ENCODE data around the gene PRCC.
A peak's percentile ranks its signal among the peaks of the same experiment; 100 is the strongest.
"Not testable (repeated sequence)": the region's sequence is repeated elsewhere in the genome, so short reads cannot be mapped to it uniquely, and the experiment has no call there.

The PRCC gene

GRCh38 chr1:156744344-156744743, 23.0 kb upstream of the PRCC start:
- DNase-seq (ENCODE audit: low spot score) = no peak

GRCh38 chr1:156744786-156745419, 22.4 kb upstream of the PRCC start:
- no peak for DNase-seq (ENCODE audit: low spot score)

DNA sequence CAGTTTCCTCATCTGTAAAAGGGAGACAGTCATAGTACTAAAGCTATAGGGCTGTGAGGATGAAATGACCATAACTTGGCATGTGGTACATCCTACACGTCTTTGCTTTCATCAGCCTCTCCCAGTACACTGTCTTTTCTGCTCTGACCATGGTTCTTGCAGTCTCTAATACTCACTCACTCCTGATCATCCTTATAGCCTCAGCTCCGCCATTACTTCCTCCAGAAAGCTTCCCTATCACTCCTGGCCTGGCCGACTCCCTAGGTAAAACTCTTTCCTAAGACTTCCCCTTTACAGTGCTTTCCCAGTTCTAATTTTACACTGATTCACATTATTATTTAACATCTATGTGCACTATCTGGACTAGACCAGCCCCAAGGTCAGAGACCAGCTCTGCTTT, 21.5 kb upstream of the PRCC start:
- no peak for DNase-seq (ENCODE audit: low spot score)

DNA sequence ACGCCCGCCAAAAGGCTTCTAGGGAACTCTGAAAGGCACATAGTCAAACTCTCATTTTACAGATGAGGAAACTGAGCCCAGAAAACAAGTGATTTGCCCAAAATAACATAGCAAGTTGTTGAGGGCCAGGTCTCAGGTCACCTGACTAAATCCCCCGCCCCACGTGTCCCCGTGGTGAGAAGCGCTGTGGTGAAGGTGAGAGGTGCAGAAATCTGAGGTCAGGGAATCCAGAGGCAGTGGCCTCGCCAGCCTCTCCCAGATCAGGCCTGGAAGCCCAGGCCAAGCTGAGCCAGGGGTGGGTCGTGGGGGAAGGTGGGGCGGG, 21.0 kb upstream of the PRCC start:
- DNase-seq (ENCODE audit: low spot score) = no peak

DNA sequence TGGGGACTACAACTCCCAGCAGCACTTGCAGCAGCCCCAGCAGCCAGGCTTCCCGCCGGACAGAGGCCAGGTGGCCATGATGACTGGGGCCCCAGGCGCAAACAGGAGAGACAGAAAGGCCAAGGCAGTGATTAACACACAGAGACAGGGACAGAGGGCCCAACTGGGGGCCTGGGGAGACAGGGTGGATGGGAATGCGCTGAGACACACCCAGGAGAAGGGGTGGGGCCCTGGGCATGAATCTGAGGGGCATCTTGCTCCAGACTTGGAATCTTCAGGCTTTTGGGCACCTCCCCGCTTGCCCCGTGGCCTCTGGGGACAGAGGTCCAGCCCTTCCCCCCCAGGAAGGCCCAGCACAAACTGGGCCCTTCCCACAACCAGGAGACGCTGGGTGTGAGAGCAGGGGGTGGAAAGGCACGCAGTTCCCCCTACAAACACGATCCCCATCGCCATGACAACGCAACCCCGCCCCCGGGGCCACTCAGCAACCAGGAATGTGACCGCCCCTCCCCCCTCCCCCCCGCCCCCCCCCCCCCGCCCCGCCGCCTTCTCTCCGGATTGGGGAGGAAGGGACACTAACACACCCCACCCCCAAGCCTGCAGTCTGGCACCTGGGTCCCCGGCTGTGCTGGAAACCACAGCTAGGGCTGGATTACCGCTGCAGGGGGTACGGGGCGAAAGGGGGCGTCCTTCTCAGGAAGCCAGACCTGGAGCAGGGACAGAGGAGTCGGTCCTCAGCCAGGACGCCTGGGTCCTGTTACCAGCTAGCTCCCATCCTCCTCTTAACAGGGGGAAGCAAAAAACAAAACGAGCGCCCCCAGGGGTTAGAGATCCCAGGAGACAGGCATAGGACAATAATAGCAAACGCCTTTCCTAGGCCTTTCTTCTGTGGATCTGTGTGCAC, 20.4 kb upstream of the PRCC start:
- peak; percentile 96 for DNase-seq (ENCODE audit: low spot score)

- DNase-seq (ENCODE audit: low spot score) = no peak
These were observed 19.3 kb upstream of the PRCC start for GRCh38 chr1:156747742-156748669.

DNA sequence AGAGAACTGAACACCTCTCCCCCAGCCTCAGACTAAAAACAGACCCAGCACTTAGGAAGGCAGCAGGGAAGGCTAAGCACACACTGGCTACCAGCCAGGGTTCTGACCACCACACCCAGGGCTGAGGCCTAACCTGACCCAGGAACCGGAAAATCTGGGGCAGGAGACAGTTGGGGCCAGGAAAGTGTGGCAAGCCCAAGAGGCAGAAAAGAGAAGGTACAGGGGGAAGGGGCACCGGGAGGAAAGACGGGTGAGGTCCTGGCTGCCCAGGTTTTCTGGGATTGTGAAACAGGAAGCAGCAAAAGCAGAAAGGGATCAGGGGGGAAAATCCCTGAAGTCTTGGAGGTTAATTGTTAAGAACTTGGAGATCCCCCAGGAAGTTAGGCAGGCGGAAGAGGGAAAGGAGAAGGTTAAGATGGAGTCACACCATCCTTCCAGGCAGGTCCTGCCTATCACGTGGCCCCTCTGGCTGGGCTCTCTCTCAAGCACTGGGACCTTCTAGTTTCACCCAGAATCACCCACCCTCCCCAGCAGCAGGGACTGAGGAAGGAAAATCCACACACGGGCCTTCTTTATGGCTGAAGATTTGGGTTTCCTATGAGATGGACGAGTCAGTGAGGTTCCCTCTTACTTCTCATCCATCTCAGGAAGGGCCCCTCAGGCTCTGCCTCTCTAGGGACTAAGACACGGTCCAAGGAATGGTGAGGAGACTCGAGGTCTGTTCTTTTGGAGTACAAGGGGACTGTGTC, 18.5 kb upstream of the PRCC start:
- peak; percentile 38 for DNase-seq (ENCODE audit: low spot score)

GRCh38 chr1:156749419-156750118, 17.8 kb upstream of the PRCC start:
- DNase-seq (ENCODE audit: low spot score) = no peak

DNA sequence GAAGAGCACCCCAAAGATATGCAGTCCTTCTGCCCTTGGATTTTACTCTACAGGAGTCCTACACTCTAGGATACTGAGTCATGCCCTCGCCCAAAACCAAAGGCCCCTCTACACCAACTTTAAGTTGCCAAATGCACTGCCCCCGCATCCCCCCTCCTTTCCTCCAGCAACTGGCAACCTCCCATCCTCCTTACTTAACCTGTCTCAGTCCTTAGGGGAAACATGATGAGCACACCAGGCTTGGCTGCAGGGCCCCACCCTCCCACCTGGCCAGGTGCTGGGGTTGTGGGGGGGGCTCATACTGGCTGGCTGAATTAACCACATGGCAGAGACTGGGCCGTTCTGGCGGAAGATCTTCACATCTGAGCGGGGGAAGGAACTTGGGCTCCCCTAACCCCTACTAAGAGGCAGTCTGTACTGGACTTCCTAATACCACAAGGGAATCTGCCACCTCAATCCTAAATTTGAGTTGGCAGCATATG, 17.1 kb upstream of the PRCC start:
- DNase-seq (ENCODE audit: low spot score) = peak; percentile 31

DNA sequence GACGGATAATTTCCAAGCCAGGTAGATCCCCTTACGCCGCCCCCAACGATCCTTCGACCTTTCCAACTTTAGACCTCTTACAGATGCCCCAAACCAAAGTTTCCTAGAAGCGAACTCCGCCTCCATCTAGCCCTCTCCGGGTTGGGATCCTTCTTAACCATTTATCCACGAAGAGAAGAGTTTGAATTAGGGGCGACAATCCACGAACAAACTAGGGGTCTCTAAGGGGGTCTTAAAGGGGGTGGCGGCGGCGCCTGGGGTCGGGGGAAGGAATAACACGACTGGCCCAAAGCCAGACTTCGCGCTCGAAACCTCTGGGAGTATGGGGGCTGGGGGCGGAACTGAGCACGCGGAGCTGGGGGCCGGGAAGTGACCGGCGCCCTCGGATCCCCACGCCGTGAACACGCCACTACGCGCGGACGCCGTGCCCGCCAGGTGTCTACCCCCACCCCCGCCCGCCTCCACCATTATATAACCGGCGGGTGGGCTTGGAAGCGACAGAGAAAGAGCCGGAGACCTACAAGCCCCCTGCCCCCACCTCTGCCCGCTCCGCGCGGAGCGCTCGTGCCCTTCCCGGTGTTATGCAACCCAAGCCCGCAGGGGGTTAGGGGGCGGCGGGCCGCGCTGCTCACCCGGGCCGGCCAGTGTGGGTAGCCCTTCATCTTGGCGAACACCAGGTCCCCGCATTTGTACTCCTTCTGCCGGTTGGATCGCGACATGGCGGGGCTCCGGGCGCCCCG, 16.5 kb upstream of the PRCC start:
- peak; percentile 63 for DNase-seq (ENCODE audit: low spot score)

DNA sequence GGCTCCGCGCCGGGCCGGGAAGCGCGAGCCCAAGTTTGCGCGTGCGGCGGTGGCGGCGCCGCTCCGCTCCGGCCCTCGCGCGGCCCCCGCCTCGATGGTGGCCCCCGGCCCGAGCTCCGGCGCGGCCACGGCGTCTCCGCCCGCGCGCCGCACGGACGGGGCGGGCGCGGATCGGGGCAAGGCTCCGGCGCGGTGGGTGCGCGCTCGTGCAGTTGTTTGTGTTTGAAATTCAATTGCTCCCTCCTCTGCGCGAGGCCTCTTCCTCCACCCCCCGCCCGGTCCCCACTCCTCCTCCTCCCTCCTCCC, 15.9 kb upstream of the PRCC start, which contains the start of gene HDGF:
HDGF (minus strand) TSS at position 225 of the 306 bp plus-strand sequence. CDS start 246 bp downstream, outside the sequence.
- no peak for DNase-seq (ENCODE audit: low spot score)

DNA sequence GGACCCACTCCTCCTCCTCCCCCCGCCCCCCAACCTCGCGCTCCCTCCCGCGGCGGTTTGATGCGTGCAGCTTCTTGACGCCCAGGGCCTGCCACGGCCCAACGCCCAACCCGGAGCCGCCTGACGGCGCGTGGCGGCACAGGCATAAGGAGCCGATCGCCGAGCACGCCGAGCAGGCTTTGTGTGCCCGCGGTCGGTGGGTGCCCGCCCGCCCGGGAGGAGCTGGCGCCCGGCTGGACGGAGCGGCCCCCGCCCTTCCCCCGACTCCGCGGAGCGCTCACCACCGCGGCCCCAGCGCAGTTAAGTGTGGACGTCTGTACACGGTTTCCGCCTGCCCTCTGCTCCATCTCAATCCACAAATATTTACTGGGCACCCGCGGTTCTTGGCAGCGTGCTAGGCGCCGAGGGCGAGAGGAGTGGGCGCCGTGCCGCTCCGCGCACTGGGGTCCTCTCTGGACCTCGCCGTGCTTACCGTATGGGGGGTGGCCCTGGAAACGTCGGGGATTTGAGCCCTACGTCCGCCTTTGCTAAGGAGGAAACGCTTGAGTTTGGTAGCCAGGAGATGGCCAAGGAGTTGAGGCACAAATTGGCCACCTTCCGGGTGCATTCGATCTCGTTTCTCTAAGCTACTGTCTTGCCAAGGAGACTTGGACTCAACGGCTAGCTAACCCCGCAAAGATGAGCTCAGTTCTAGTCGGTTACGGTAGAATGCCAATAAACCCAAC, 15.4 kb upstream of the PRCC start:
- DNase-seq (ENCODE audit: low spot score) = peak; percentile 97

GRCh38 chr1:156752843-156753482, 14.4 kb upstream of the PRCC start:
- DNase-seq (ENCODE audit: low spot score) = no peak

DNA sequence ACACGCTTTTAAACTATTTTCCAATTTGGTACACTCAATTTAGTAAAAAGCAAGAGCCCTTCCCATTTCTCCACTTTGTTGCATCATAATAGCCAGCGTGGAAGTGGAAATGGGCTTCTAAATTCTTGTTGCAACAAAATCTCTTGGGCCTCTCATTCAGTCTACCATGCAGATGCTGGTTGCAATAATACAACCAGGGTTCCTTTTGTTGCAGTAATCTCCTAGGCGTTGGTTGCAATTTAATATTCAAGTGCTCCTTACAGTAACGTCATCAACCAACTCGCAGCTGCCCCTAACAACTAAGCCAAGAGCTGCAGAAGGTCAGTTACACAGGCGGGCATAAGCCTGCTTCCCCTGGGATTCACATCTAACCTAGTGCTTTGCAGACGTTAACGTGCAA, 13.1 kb upstream of the PRCC start:
- no peak for DNase-seq (ENCODE audit: low spot score)

GRCh38 chr1:156755527-156755950, 11.8 kb upstream of the PRCC start:
- no peak for DNase-seq (ENCODE audit: low spot score)

DNA sequence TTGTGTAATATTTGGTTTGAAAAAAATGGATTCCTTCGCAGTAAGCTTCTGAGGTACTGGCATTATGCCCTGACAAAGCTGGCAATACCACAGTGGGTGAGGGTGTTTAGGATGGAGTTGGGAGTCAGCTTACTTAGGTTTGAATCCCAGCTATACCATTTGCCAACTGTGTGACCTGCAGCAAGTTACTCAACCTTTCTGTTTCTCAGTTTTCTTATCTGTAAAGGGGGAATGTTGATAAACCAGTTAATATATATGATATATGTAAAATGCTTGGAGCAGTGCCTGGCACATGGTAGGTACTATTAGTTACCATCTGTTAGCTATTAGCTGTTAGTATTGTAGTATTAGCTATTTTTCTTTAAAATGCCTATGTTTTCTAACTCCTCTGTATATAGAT, 11.0 kb upstream of the PRCC start:
- no peak for DNase-seq (ENCODE audit: low spot score)

- not testable (repeated sequence) for DNase-seq (ENCODE audit: low spot score)
These were observed 9.6 kb upstream of the PRCC start for GRCh38 chr1:156757572-156758253.

DNA sequence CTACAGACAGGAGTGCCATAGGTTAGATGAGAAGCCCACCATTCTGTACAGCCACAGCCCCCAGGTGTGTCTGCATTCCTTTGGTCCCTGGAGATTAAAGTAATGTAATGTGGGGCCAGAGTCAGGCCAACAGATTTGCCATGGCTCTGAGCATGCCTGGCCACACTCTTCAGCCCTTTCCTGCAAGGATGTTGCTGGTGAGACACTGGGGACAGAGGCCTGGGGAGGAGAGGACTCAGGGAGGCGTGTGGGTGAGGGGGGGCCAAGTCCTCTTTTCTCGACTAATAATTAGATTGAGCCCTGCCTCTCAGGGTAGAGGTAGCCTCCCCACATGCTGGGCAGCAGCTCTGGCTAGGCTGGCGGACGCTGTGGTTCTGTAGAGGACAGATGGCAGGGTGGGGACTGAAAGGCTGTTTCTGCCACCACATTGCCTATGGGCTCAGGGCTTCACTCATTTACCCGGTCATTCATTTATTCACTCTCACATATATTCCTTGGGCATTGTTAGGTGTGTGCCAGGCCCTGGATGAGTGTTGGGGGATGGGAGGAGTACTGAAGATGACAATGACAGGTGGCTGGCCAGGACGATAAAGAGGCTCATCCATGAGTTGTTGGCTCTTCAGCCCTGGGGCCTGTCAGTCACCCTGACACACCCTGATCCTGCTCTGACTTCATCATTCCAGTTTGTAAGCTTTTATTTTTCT, 7.1 kb upstream of the PRCC start:
- DNase-seq (ENCODE audit: low spot score) = no peak

All from GM03348 (cell line).